HG03139 (cell line): Measurements from ENCODE around the gene ZNF414.
A peak's percentile ranks its signal among the peaks of the same experiment; 100 is the strongest.
"Not testable (repeated sequence)": the region's sequence is repeated elsewhere in the genome, so short reads cannot be mapped to it uniquely, and the experiment has no call there.

ENCODE experiments used
- ATAC-seq: cut with Tn5 transposase; IDR thresholded peaks from one replicate; pipeline ENCODE4 v1.9.1; 2021; ENCODE audit not compliant: unreplicated experiment

The ZNF414 gene

GRCh38 chr19:8513687-8514504 is at the start of gene ZNF414:
ZNF414 (minus strand) TSS chr19:8514167; CDS start chr19:8514046, 121 bp downstream.
- peak; percentile 79 for ATAC-seq

- ATAC-seq = no peak
Observed at GRCh38 chr19:8561075-8561764, 47.3 kb upstream of the ZNF414 start.

GRCh38 chr19:8558325-8558724 is 44.4 kb upstream of the ZNF414 start:
- ATAC-seq = no peak

- ATAC-seq = no peak
Observed at GRCh38 chr19:8557642-8558238, 43.8 kb upstream of the ZNF414 start.

- ATAC-seq = not testable (repeated sequence)
Observed at GRCh38 chr19:8553729-8554128, 39.8 kb upstream of the ZNF414 start.

- no peak for ATAC-seq
Observed at GRCh38 chr19:8552810-8553209, 38.8 kb upstream of the ZNF414 start.

- ATAC-seq = no peak
Observed at GRCh38 chr19:8550070-8550469, 36.1 kb upstream of the ZNF414 start.

- no peak for ATAC-seq
Observed at GRCh38 chr19:8545743-8546142, 31.8 kb upstream of the ZNF414 start.

- ATAC-seq = no peak
Observed at GRCh38 chr19:8544168-8544567, 30.2 kb upstream of the ZNF414 start.

GRCh38 chr19:8539621-8540149 is 25.7 kb upstream of the ZNF414 start:
- ATAC-seq = no peak

GRCh38 chr19:8537099-8537498 is 23.1 kb upstream of the ZNF414 start:
- no peak for ATAC-seq

GRCh38 chr19:8536282-8536681 is 22.3 kb upstream of the ZNF414 start:
- ATAC-seq = no peak

- ATAC-seq = no peak
Observed at GRCh38 chr19:8532225-8532624, 18.3 kb upstream of the ZNF414 start.

- ATAC-seq = no peak
Observed at GRCh38 chr19:8531470-8531869, 17.5 kb upstream of the ZNF414 start.

- no peak for ATAC-seq
Observed at GRCh38 chr19:8530061-8530679, 16.2 kb upstream of the ZNF414 start.

- ATAC-seq = no peak
Observed at GRCh38 chr19:8529369-8530006, 15.5 kb upstream of the ZNF414 start.

- no peak for ATAC-seq
Observed at GRCh38 chr19:8528500-8528899, 14.5 kb upstream of the ZNF414 start.

- no peak for ATAC-seq
Observed at GRCh38 chr19:8526345-8527091, 12.6 kb upstream of the ZNF414 start.

GRCh38 chr19:8525401-8525684 is 11.4 kb upstream of the ZNF414 start:
- ATAC-seq = no peak

- no peak for ATAC-seq
Observed at GRCh38 chr19:8519388-8519787, 5.4 kb upstream of the ZNF414 start.
